ENCODE measurements around the gene RNF5. TPM values are rescaled to one million over a fixed set of nuclear protein-coding genes. Genes with fewer than 3 reads are reported as not detected.

RNF5 gene
- total and polyA plus RNA-seq, 2 donors (not counting 1 experiment from before 2014, with no cell fraction given) = 25.5 to 40.7 TPM

- peaks cover 57% of the 10 kb centered on the region for H3K27me3 Mint-ChIP-seq
- Histone ChIP-seq H3K27ac (ENCODE audit: low read length in 2 of 2) (no peak overlapping the region), H3K4me2 (replicated peaks; ENCODE audit: low read depth, low read length, poor library complexity, severe bottlenecking) (no peak overlapping the region), H4K20me1 (ENCODE audit: control insufficient read depth, insufficient read depth, low read length, poor library complexity, severe bottlenecking) (no peaks in the 10 kb centered on the region), H3K4me1 (ENCODE audit: control insufficient read depth in 2 of 2, insufficient read depth in 2 of 2, low read length in 2 of 2) (peaks cover 15 to 20% of the 10 kb centered on the region in 2 donors), H3K27me3 (replicated peaks in 1 of 4; ENCODE audit: control extremely low read depth in 1 of 4, control insufficient read depth in 3 of 4, insufficient read depth in 4 of 4, low read length in 3 of 4) (peaks cover 0 to 42% (median 26%) of the 10 kb centered on the region in 4 experiments), H2AFZ (ENCODE audit: insufficient read depth, low read depth, low read length, poor library complexity, severe bottlenecking) (no peak overlapping the region), H3K36me3 (replicated peaks in 1 of 2; ENCODE audit: control extremely low read depth in 1 of 2, control insufficient read depth in 1 of 2, extremely low read depth in 1 of 2, insufficient read depth in 2 of 2, low read length in 1 of 2) (no peaks in the 10 kb centered on the region), H3K4me3 (ENCODE audit: control extremely low read depth in 1 of 5, extremely low read depth in 1 of 5, insufficient read depth in 1 of 5, low read depth in 2 of 5, low read length in 4 of 5) (no peak overlapping the region), H3K79me2 (ENCODE audit: control insufficient read depth, insufficient read depth, low read length) (no peaks in the 10 kb centered on the region), H3K9ac (ENCODE audit: low read length) (no peak overlapping the region), H3K9me3 (ENCODE audit: control extremely low read depth in 1 of 3, control insufficient read depth in 2 of 3, insufficient read depth in 1 of 3, low read length in 2 of 3) (peaks cover 0 to 16% (median 3%) of the 10 kb centered on the region in 3 donors)
- H3K4me1 Mint-ChIP-seq = peaks cover 25% of the 10 kb centered on the region
- DNase-seq = no peak
- ATAC-seq (ENCODE audit: low read depth) = no peak
- TF ChIP-seq CTCF (IDR thresholded peaks at IDR 0.05) (no peak), EZH2 (IDR thresholded peaks at IDR 0.05; ENCODE audit: borderline replicate concordance, insufficient read depth, low read depth, low read length, poor library complexity, severe bottlenecking) (no peak)
- intact Hi-C loops (cut with micrococcal nuclease) = no loop called here
- ChIA-PET POLR2A (no interaction called here), CTCF (no interaction called here)
- H3K27ac Mint-ChIP-seq = no peak overlapping the region
- 100% methylated on average over 1 of the region's 1 CpG for WGBS (ENCODE audit: insufficient coverage)
- no peaks in the 10 kb centered on the region for H3K9me3 Mint-ChIP-seq (ENCODE audit: insufficient read depth)
- no peak overlapping the region for H3K4me3 Mint-ChIP-seq
Observed at GRCh38 chr6:32146287-32146686, 31.9 kb upstream of the RNF5 start.

- no peak overlapping the region for H3K27ac Mint-ChIP-seq
- H3K9ac ChIP-seq (ENCODE audit: low read length) = no peak overlapping the region
Observed at GRCh38 chr6:32146687-32147086, 31.5 kb upstream of the RNF5 start.

More at GRCh38 chr6:32146687-32147086, 31.5 kb upstream of the RNF5 start:
- no peak overlapping the region for H3K4me2 ChIP-seq (replicated peaks; ENCODE audit: low read depth, low read length, poor library complexity, severe bottlenecking)
- Mint-ChIP-seq H3K4me1 (peaks cover 26% of the 10 kb centered on the region), H3K4me3 (no peak overlapping the region), H3K9me3 (ENCODE audit: insufficient read depth) (no peaks in the 10 kb centered on the region), H3K27me3 (peaks cover 55% of the 10 kb centered on the region)
- no peak for DNase-seq
- no peak overlapping the region for H3K4me3 ChIP-seq (ENCODE audit: control extremely low read depth in 1 of 5, extremely low read depth in 1 of 5, insufficient read depth in 1 of 5, low read depth in 2 of 5, low read length in 4 of 5)
- peaks cover 0 to 43% (median 28%) of the 10 kb centered on the region in 4 experiments for H3K27me3 ChIP-seq (replicated peaks in 1 of 4; ENCODE audit: control extremely low read depth in 1 of 4, control insufficient read depth in 3 of 4, insufficient read depth in 4 of 4, low read length in 3 of 4)
- intact Hi-C loops (cut with micrococcal nuclease) = no loop called here
- TF ChIP-seq CTCF (IDR thresholded peaks at IDR 0.05) = no peak
- no peak for TF ChIP-seq EZH2 (IDR thresholded peaks at IDR 0.05; ENCODE audit: borderline replicate concordance, insufficient read depth, low read depth, low read length, poor library complexity, severe bottlenecking)
- no peaks in the 10 kb centered on the region for H3K79me2 ChIP-seq (ENCODE audit: control insufficient read depth, insufficient read depth, low read length)
- H3K4me1 ChIP-seq (ENCODE audit: control insufficient read depth in 2 of 2, insufficient read depth in 2 of 2, low read length in 2 of 2) = peaks cover 15 to 20% of the 10 kb centered on the region in 2 donors
- H4K20me1 ChIP-seq (ENCODE audit: control insufficient read depth, insufficient read depth, low read length, poor library complexity, severe bottlenecking) = no peaks in the 10 kb centered on the region
- CTCF ChIA-PET = no interaction called here
- peaks cover 0 to 16% (median 3%) of the 10 kb centered on the region in 3 donors for H3K9me3 ChIP-seq (ENCODE audit: control extremely low read depth in 1 of 3, control insufficient read depth in 2 of 3, insufficient read depth in 1 of 3, low read length in 2 of 3)
- no peak overlapping the region for H3K27ac ChIP-seq (ENCODE audit: low read length in 2 of 2)
- no peaks in the 10 kb centered on the region for H3K36me3 ChIP-seq (replicated peaks in 1 of 2; ENCODE audit: control extremely low read depth in 1 of 2, control insufficient read depth in 1 of 2, extremely low read depth in 1 of 2, insufficient read depth in 2 of 2, low read length in 1 of 2)
- H2AFZ ChIP-seq (ENCODE audit: insufficient read depth, low read depth, low read length, poor library complexity, severe bottlenecking) = no peak overlapping the region
- POLR2A ChIA-PET = no interaction called here
- 73% methylated on average over 4 of the region's 4 CpGs for WGBS (ENCODE audit: insufficient coverage)
- ATAC-seq (ENCODE audit: low read depth) = no peak

All from B cell (primary cell).